ENCODE results near the gene TMEM238L.

The TMEM238L gene

GRCh38 chr17:10798910-10799309, 5.0 kb downstream of the TMEM238L start:
- no peak overlapping the region for H3K4me3 ChIP-seq (ENCODE audit: low read length)
- DNase-seq (ENCODE audit: low read depth), result no peak
- TF ChIP-seq CTCF (IDR thresholded peaks at IDR 0.05; ENCODE audit: insufficient read depth, low read depth, low read length, missing control alignments), result no peak

- DNase-seq (ENCODE audit: low read depth), result no peak
- no peak for TF ChIP-seq CTCF (IDR thresholded peaks at IDR 0.05; ENCODE audit: insufficient read depth, low read depth, low read length, missing control alignments)
- no peak overlapping the region for H3K4me3 ChIP-seq (ENCODE audit: low read length)
Measured at GRCh38 chr17:10798332-10798749, 5.6 kb downstream of the TMEM238L start.

- no peak for TF ChIP-seq CTCF (IDR thresholded peaks at IDR 0.05; ENCODE audit: insufficient read depth, low read depth, low read length, missing control alignments)
- no peak overlapping the region for H3K4me3 ChIP-seq (ENCODE audit: low read length)
- DNase-seq (ENCODE audit: low read depth), result no peak
Measured at GRCh38 chr17:10797476-10798328, 6.2 kb downstream of the TMEM238L start.

- TF ChIP-seq CTCF (IDR thresholded peaks at IDR 0.05; ENCODE audit: insufficient read depth, low read depth, low read length, missing control alignments), result no peak
- DNase-seq (ENCODE audit: low read depth), result no peak
- H3K4me3 ChIP-seq (ENCODE audit: low read length), result no peak overlapping the region
Measured at GRCh38 chr17:10793816-10794215, 10.1 kb downstream of the TMEM238L start.

GRCh38 chr17:10793256-10793655, 10.6 kb downstream of the TMEM238L start:
- H3K4me3 ChIP-seq (ENCODE audit: low read length), result no peak overlapping the region
- DNase-seq (ENCODE audit: low read depth), result no peak
- TF ChIP-seq CTCF (IDR thresholded peaks at IDR 0.05; ENCODE audit: insufficient read depth, low read depth, low read length, missing control alignments), result no peak

GRCh38 chr17:10792151-10792550, 11.7 kb downstream of the TMEM238L start:
- H3K4me3 ChIP-seq (ENCODE audit: low read length), result no peak overlapping the region
- no peak for TF ChIP-seq CTCF (IDR thresholded peaks at IDR 0.05; ENCODE audit: insufficient read depth, low read depth, low read length, missing control alignments)
- DNase-seq (ENCODE audit: low read depth), result peak; percentile 48
